ENCODE data around the gene SEC31A.
"Not testable (repeated sequence)": the region's sequence is repeated elsewhere in the genome, so short reads cannot be mapped to it uniquely, and the experiment has no call there.

The SEC31A gene

DNA sequence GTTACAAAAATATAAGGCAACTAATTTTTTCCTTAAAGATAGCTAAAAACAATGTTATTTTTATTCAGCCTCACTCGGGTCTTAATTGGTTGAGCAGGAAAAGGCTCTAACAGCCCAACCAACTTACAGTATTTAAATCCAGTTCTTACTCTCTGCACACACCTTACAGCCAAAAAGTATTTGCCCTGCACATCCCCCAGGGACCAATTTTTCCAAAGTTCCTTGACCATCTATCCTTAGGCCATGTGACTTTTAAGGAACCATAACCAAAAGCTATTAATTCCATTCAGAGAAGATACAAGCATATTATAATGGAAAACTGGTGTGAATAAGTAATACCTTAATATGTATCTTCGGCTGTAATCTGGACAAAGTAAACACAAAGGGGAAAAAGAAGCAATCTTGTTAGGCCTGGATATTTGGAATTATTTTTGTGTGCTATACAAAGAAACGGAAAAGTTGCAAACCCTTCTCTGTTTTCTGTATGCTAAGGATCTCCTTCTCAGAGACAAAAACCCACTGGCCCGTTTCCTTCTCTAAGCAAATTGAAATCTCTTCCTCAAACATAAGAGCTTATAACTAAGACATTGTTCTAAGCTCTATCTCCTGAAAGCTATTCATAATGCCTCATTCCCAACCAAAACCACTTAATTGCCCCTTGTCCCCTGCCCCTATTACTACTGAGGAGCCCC is 8.6 kb upstream of the SEC31A start:
- peak overlapping the region; percentile 59 for H3K4me3 ChIP-seq (ENCODE audit: low read length)
- DNase-seq (ENCODE audit: low read depth, low spot score): no peak

- H3K4me3 ChIP-seq (ENCODE audit: low read length): peak overlapping the region; percentile 59
- DNase-seq (ENCODE audit: low read depth, low spot score): no peak
Measured at GRCh38 chr4:82898322-82899243, 7.6 kb upstream of the SEC31A start.

GRCh38 chr4:82896755-82897154 is 5.8 kb upstream of the SEC31A start:
- H3K4me3 ChIP-seq (ENCODE audit: low read length): no peak overlapping the region
- DNase-seq (ENCODE audit: low read depth, low spot score): no peak

- no peak overlapping the region for H3K4me3 ChIP-seq (ENCODE audit: low read length)
- DNase-seq (ENCODE audit: low read depth, low spot score): no peak
Measured at GRCh38 chr4:82893942-82894341, 3.0 kb upstream of the SEC31A start.

DNA sequence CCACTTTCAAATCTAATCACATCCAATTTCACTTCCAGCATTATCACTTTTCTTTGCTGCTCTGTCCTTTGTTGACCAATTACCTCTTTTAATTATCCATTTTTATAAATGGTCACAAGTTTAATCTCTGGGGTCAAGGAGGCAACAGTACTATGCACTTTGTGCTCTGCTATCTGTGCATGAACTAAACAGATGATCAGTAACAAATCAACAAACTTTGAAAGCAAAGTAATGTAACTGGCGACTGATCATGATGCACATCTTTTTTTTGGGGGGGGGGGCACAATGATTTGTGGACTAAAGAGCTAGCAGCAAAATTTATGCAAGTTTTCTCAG is 1.5 kb upstream of the SEC31A start:
- no peak overlapping the region for H3K4me3 ChIP-seq (ENCODE audit: low read length)
- DNase-seq (ENCODE audit: low read depth, low spot score): no peak

DNA sequence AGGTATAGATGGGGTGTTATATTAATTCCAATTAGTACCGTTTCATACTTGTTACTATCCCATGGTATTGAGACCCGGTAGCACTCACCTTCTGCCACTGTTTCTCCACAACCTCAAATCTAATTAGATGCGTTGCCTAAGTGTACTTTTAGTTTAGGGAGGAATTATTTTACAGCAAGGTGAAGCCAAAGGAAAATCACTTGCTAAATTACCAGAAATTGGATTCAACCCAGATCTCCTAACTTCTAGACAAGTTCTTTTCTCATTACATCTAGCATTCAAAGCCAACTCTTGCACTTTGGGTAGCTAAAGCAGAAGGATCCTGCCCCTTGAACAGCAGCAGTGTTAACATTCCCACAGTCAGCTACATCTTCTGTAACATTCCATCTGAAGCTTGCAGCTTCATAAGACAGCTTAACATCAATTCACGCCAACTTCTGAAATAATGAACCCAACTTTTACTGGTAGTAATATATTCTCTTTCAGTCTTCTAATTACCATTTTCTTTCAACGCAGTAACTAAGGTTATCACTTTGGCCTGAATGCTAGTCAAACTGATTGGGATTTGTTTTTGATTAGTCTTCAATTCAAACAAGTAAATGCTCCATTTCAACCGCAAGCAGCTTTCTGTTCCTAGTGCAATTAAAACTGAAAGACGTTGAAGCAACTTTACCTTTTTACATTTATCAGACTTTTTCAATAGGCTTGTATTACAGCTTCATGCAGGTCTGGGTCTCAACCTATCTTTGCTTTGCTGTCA is 934 bp upstream of the SEC31A start:
- peak overlapping the region; percentile 88 for H3K4me3 ChIP-seq (ENCODE audit: low read length)
- no peak for DNase-seq (ENCODE audit: low read depth, low spot score)

GRCh38 chr4:82890528-82890900 is 439 bp downstream of the SEC31A start:
- peak overlapping the region; percentile 88 for H3K4me3 ChIP-seq (ENCODE audit: low read length)
- DNase-seq (ENCODE audit: low read depth, low spot score): no peak

DNA sequence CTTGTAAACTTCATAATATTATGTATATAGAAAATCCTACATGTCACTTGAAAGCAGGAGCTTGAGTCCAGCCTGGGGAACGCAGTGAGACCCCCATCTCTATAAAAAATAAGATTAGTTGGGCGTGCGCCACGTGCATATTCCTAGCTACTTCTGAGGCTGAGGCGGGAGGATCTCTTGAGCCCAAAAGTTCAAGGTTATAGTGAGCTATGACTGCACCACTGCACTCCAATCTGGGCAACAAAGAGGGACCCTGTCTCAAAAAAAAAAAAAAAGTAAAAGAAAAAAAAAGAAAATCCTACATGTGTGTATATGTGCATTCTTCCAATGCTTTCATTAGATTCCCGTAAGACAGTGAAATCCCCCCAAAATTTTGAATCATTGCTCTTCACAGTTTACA is 1.7 kb downstream of the SEC31A start:
- no peak for DNase-seq (ENCODE audit: low read depth, low spot score)
- H3K4me3 ChIP-seq (ENCODE audit: low read length): peak overlapping the region; percentile 88

- H3K4me3 ChIP-seq (ENCODE audit: low read length): no peak overlapping the region
- no peak for DNase-seq (ENCODE audit: low read depth, low spot score)
Measured at GRCh38 chr4:82886147-82886942, 4.6 kb downstream of the SEC31A start.

DNA sequence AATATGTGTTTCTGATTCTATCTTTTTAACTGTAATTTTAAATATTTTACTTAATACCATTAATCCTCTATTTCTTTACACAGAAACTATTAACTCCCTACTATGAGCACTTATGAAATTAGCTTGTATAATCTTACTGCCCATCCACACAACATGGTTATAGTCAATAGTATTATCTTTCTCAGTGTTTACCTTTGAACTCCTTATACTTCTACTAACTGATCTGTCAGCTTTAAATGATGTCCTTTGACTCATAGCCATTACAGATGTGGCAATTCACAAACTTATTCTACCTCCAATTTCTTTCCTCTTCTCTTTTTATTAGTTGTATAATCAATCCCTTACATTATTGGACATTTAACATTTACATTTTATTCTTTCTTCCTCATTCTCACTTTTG is 5.5 kb downstream of the SEC31A start:
- DNase-seq (ENCODE audit: low read depth, low spot score): no peak

DNA sequence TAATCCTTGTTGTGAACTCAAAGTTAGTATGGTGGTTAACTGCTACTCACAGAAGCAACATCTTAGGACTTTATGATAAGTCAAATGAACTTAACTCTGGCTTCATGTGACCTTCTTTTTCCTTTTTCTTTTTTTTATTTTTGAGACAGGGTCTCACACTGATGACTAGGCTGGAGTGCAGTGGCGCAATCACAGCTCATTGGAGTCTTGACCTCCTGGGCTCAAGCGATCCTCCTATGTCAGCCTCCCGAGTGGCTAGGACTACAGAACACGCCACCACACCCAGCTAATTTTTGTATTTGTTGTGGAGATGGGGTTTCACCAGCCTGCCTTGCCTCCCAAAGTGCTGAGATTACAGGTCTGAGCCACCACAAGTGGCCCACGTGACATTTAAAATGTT is 22.4 kb downstream of the SEC31A start:
- DNase-seq (ENCODE audit: low read depth, low spot score): no peak
- H3K4me3 ChIP-seq (ENCODE audit: low read length): no peak overlapping the region

More for the DNA sequence above, 5.5 kb downstream of the SEC31A start:
- H3K4me3 ChIP-seq (ENCODE audit: low read length): no peak overlapping the region

DNA sequence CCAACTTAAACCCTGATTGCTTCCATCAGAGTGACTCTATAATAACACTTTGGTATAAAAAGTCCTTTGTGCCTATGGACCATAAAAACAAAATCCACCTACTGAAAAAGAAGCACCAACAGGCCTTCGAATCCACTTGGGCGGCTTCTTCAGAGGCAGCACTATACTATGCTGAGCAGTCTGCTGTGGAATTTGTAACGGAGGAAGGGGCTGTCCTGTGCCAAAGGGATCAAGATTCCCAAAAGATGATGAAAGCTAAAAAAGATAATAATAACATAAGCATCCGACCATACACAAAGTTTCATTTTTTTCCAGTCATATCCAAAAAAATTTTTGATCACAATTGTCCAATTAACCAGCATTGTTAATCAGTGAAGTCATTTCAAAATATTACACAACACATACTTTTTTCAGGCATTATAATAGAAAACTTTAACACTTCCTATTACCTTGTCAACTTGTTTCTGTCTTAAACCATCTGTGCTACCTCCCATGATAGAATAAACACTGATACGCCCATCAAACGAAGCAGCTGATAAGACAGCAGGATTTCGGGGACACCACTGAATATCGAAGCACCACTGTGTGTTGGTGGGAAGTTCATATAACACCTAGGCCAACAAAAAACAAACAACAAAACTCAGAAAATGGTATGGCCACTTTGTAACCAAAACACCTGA is 24.1 kb downstream of the SEC31A start:
- no peak overlapping the region for H3K4me3 ChIP-seq (ENCODE audit: low read length)
- no peak for DNase-seq (ENCODE audit: low read depth, low spot score)

GRCh38 chr4:82866033-82866432 is 24.9 kb downstream of the SEC31A start:
- DNase-seq (ENCODE audit: low read depth, low spot score): not testable (repeated sequence)

DNA sequence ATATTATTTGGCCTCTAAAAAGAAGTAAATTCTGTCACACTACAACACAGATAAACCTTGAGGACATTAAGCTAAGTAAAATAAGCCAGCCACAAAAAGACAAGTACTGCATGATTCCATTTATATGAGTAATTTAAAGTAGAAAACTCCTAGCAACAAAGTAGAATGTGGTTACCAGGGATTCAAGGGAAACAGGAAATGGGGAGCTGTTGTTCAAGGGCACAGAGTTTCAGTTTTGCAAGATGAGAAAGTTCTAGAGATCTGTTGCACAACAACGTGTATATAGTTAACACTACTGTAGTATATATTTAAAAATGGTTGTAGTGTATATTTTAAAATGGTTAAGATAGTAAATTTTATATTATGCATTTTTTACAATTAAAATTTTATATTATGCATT is 25.4 kb downstream of the SEC31A start:
- H3K4me3 ChIP-seq (ENCODE audit: low read length): no peak overlapping the region
- peak; percentile 61 for DNase-seq (ENCODE audit: low read depth, low spot score)

More at GRCh38 chr4:82866033-82866432, 24.9 kb downstream of the SEC31A start:
- not testable (repeated sequence) for H3K4me3 ChIP-seq (ENCODE audit: low read length)

DNA sequence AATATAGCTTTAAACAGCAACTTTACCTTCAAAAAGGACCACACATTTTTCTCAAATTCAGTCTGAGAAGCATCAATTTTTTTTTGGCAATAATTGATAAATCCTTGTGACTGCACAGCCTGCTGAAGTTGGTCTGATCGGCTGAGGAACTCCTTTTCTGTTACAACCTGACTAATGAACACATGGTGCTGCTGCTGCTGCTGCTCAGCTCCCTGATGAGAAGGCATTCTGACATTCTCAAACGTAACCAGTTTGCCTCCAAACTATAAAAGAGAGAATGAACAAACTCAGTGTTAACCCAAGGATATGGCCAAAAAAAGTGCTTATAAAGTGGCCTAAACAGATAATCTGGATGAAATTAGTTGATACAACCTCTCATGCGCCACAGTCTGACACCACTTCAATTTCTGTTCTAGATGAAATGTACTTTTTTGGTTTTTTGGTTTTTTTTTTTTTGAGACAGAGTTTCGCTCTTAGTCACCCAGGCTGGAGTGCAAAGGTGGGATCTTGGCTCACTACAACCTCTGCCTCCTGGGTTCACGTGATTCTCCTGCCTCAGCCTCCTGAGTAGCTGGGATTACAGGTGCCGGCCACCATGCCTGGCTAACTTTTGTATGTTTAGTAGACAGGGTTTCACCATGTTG is 26.5 kb downstream of the SEC31A start:
- no peak overlapping the region for H3K4me3 ChIP-seq (ENCODE audit: low read length)
- DNase-seq (ENCODE audit: low read depth, low spot score): no peak

DNA sequence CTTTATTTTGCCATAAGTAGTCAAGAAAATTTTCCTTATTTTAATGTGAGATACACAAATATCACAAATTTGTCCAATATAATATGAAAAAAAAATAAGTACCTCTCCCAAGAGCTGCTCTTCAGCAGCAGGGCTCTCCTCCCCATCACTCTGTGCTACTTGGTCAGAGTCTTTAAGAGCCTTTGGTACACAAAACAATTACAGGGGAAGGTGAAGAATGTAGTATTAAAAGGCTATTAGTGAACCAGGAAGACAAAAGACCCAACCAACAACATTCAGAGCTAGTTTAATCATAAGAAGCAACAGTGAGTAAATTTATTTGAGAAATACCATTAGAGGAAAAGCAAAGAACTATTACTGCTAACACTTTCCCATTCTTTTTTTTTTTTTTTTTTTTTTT is 29.4 kb downstream of the SEC31A start:
- H3K4me3 ChIP-seq (ENCODE audit: low read length): no peak overlapping the region
- no peak for DNase-seq (ENCODE audit: low read depth, low spot score)

DNA sequence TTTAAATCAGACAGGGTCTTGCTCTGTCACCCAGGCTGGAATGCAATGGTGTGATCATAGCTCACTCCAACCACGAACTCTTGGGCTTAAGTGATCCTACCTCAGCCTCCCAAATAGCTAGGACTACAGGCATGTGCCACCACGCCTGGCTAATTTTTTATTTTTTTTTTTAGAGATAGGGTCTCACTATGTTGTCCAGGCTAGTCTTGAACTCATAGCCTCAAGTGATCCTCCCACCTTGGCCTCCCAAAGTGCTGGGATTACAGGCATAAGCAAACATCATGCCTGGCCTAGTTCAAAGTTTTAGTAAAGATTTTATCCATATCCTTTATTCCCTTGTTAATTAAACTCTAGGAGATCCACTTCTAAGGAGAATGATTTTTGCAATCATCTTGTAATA is 30.5 kb downstream of the SEC31A start:
- DNase-seq (ENCODE audit: low read depth, low spot score); H3K4me3 ChIP-seq (ENCODE audit: low read length): not testable (repeated sequence)

- no peak overlapping the region for H3K4me3 ChIP-seq (ENCODE audit: low read length)
- DNase-seq (ENCODE audit: low read depth, low spot score): no peak
Measured at GRCh38 chr4:82852751-82853285, 38.1 kb downstream of the SEC31A start.

All from Jurkat, Clone E6-1 (cell line).